Progenitor cell of endocrine pancreas (in vitro differentiated cells): ENCODE measurements around the gene CCDC171. TPM values are rescaled to one million over a fixed set of nuclear protein-coding genes. Genes with fewer than 3 reads are reported as not detected.

Experiments
- DNase-seq: peaks from one replicate; pipeline ENCODE4 v3.0.0; 2021; ENCODE audit warnings: low spot score; ENCODE audit not compliant: unreplicated experiment
- H3K27ac Mint-ChIP-seq: 2 replicates; pipeline ENCODE4 v1.8.0; 2021; ENCODE audit warnings: mild to moderate bottlenecking, moderate library complexity, mixed read lengths
- H3K27me3 Mint-ChIP-seq: 2 replicates; pipeline ENCODE4 v1.8.0; 2021; ENCODE audit warnings: mixed read lengths
- H3K36me3 Mint-ChIP-seq: 2 replicates; pipeline ENCODE4 v1.8.0; 2022; ENCODE audit warnings: mixed read lengths; ENCODE audit not compliant: insufficient read depth
- H3K4me1 Mint-ChIP-seq: 2 replicates; pipeline ENCODE4 v1.8.0; 2021; ENCODE audit warnings: low read depth, mixed read lengths
- H3K4me3 Mint-ChIP-seq: 2 replicates; pipeline ENCODE4 v1.8.0; 2021; ENCODE audit warnings: low read depth, mild to moderate bottlenecking, moderate library complexity, mixed read lengths
- H3K9me3 Mint-ChIP-seq: 2 replicates; pipeline ENCODE4 v1.8.0; 2021; ENCODE audit warnings: low read depth, mixed read lengths
- CTCF ChIP-seq: fragments of 200-600 bp; sonication (generic); IDR thresholded peaks from one replicate; pipeline ENCODE4 v1.5.0; 2021; ENCODE audit warnings: antibody characterized with exemption, mild to moderate bottlenecking; ENCODE audit not compliant: unreplicated experiment
- total RNA-seq: library from RNA; stranded (reverse); gene quantifications from 2 replicates; pipeline ENCODE4 v1.2.1, GENCODE V29; 2021

The CCDC171 gene
- total RNA-seq, 1 donor from 2014 or later = 5.1 TPM

GRCh38 chr9:16023446-16023845 is 470.6 kb downstream of the CCDC171 start:
- Mint-ChIP-seq H3K27me3 (no peaks in the 10 kb centered on the region), H3K9me3 (no peaks in the 10 kb centered on the region), H3K4me1 (peaks cover 1% of the 10 kb centered on the region), H3K36me3 (no peaks in the 10 kb centered on the region), H3K27ac (no peak overlapping the region), H3K4me3 (no peak overlapping the region)
- TF ChIP-seq CTCF = no peak
- no peak for DNase-seq

Other genes starting within 250 kb of the CCDC171 start
- 6.6 and 7.8 TPM in 2 replicates for gene TTC39B, start 245.8 kb upstream of the CCDC171 start, total RNA-seq
- gene SNAPC3, start 130.2 kb upstream of the CCDC171 start, total RNA-seq = 47.3 and 47.6 TPM in 2 replicates
- gene PSIP1, start 42.1 kb upstream of the CCDC171 start, total RNA-seq = 82.3 and 85.7 TPM in 2 replicates